ENCODE measurements around the gene CDC14B. TPM values are rescaled to one million over a fixed set of nuclear protein-coding genes. Genes with fewer than 3 reads are reported as not detected.

CDC14B gene
- total RNA-seq, 1 donor from 2014 or later: 18.6 TPM

GRCh38 chr9:96514800-96515158 is 104.9 kb downstream of the CDC14B start:
- Mint-ChIP-seq H3K27ac (ENCODE audit: unreplicated experiment) (peak overlapping the region; percentile 62), H3K4me1 (ENCODE audit: unreplicated experiment) (peaks cover 35% of the 10 kb centered on the region), H3K27me3 (ENCODE audit: unreplicated experiment) (no peaks in the 10 kb centered on the region), H3K4me3 (ENCODE audit: unreplicated experiment) (no peak overlapping the region), H3K9me3 (ENCODE audit: unreplicated experiment) (no peaks in the 10 kb centered on the region), H3K36me3 (ENCODE audit: unreplicated experiment) (peaks cover 5% of the 10 kb centered on the region)
- DNase-seq (ENCODE audit: extremely low spot score, unreplicated experiment): no peak
- no peak for TF ChIP-seq CTCF (IDR thresholded peaks at IDR 0.05)

GRCh38 chr9:96514108-96514799 is 105.4 kb downstream of the CDC14B start:
- no peak for TF ChIP-seq CTCF (IDR thresholded peaks at IDR 0.05)
- Mint-ChIP-seq H3K27ac (ENCODE audit: unreplicated experiment) (peak overlapping the region; percentile 62), H3K4me3 (ENCODE audit: unreplicated experiment) (no peak overlapping the region), H3K9me3 (ENCODE audit: unreplicated experiment) (no peaks in the 10 kb centered on the region), H3K4me1 (ENCODE audit: unreplicated experiment) (peaks cover 37% of the 10 kb centered on the region), H3K27me3 (ENCODE audit: unreplicated experiment) (no peaks in the 10 kb centered on the region), H3K36me3 (ENCODE audit: unreplicated experiment) (peaks cover 10% of the 10 kb centered on the region)
- no peak for DNase-seq (ENCODE audit: extremely low spot score, unreplicated experiment)

GRCh38 chr9:96513622-96514021 is 106.0 kb downstream of the CDC14B start:
- peak overlapping the region; percentile 15 for H3K27ac Mint-ChIP-seq (ENCODE audit: unreplicated experiment)
- H3K27me3 Mint-ChIP-seq (ENCODE audit: unreplicated experiment): no peaks in the 10 kb centered on the region
- no peak for TF ChIP-seq CTCF (IDR thresholded peaks at IDR 0.05)
- peaks cover 15% of the 10 kb centered on the region for H3K36me3 Mint-ChIP-seq (ENCODE audit: unreplicated experiment)
- no peaks in the 10 kb centered on the region for H3K9me3 Mint-ChIP-seq (ENCODE audit: unreplicated experiment)
- H3K4me1 Mint-ChIP-seq (ENCODE audit: unreplicated experiment): peaks cover 37% of the 10 kb centered on the region
- no peak overlapping the region for H3K4me3 Mint-ChIP-seq (ENCODE audit: unreplicated experiment)
- DNase-seq (ENCODE audit: extremely low spot score, unreplicated experiment): no peak

- no peaks in the 10 kb centered on the region for H3K27me3 Mint-ChIP-seq (ENCODE audit: unreplicated experiment)
- no peak overlapping the region for H3K4me3 Mint-ChIP-seq (ENCODE audit: unreplicated experiment)
- no peak for DNase-seq (ENCODE audit: extremely low spot score, unreplicated experiment)
- H3K27ac Mint-ChIP-seq (ENCODE audit: unreplicated experiment): no peak overlapping the region
- TF ChIP-seq CTCF (IDR thresholded peaks at IDR 0.05): no peak
- peaks cover 15% of the 10 kb centered on the region for H3K36me3 Mint-ChIP-seq (ENCODE audit: unreplicated experiment)
- no peaks in the 10 kb centered on the region for H3K9me3 Mint-ChIP-seq (ENCODE audit: unreplicated experiment)
- peaks cover 37% of the 10 kb centered on the region for H3K4me1 Mint-ChIP-seq (ENCODE audit: unreplicated experiment)
These were observed 107.4 kb downstream of the CDC14B start for GRCh38 chr9:96512240-96512639.

- Mint-ChIP-seq H3K27ac (ENCODE audit: unreplicated experiment) (peak overlapping the region; percentile 52), H3K4me3 (ENCODE audit: unreplicated experiment) (no peak overlapping the region), H3K9me3 (ENCODE audit: unreplicated experiment) (no peaks in the 10 kb centered on the region), H3K4me1 (ENCODE audit: unreplicated experiment) (peaks cover 28% of the 10 kb centered on the region), H3K36me3 (ENCODE audit: unreplicated experiment) (peaks cover 15% of the 10 kb centered on the region), H3K27me3 (ENCODE audit: unreplicated experiment) (no peaks in the 10 kb centered on the region)
- no peak for TF ChIP-seq CTCF (IDR thresholded peaks at IDR 0.05)
- no peak for DNase-seq (ENCODE audit: extremely low spot score, unreplicated experiment)
These were observed 109.4 kb downstream of the CDC14B start for GRCh38 chr9:96510258-96510657.

Data from osteocyte (in vitro differentiated cells).